Activated naive CD8-positive, alpha-beta T cell treated with anti-CD3 and anti-CD28 coated beads for 36 hours (primary cell): ENCODE results near the gene MYL3. TPM values are rescaled to one million over a fixed set of nuclear protein-coding genes. Genes with fewer than 3 reads are reported as not detected.
A peak's percentile ranks its signal among the peaks of the same experiment; 100 is the strongest.

Experiments used
- DNase-seq: peaks from one replicate; pipeline ENCODE4 v3.0.0; 2021
- H3K27ac Mint-ChIP-seq: one replicate; pipeline ENCODE4 v1.8.0; 2022; ENCODE audit warnings: mild to moderate bottlenecking, moderate library complexity, mixed read lengths
- H3K27me3 Mint-ChIP-seq: one replicate; pipeline ENCODE4 v1.8.0; 2022; ENCODE audit warnings: mild to moderate bottlenecking, mixed read lengths
- H3K36me3 Mint-ChIP-seq: one replicate; pipeline ENCODE4 v1.8.0; 2021; ENCODE audit warnings: mild to moderate bottlenecking, mixed read lengths
- H3K4me1 Mint-ChIP-seq: one replicate; pipeline ENCODE4 v1.8.0; 2021; ENCODE audit warnings: mixed read lengths
- H3K4me3 Mint-ChIP-seq: one replicate; pipeline ENCODE4 v1.8.0; 2022; ENCODE audit warnings: mild to moderate bottlenecking, moderate library complexity, mixed read lengths
- H3K9me3 Mint-ChIP-seq: one replicate; pipeline ENCODE4 v1.8.0; 2022; ENCODE audit warnings: mixed read lengths
- total RNA-seq, 2 experiments: library from RNA; stranded (reverse); gene quantifications; one replicate each; pipeline ENCODE4 v1.2.3, GENCODE V29; 2021

Gene MYL3
- total RNA-seq, 2 experiments from 2014 or later: not detected

- H3K9me3 Mint-ChIP-seq: no peaks in the 10 kb centered on the region
- peaks cover 66% of the 10 kb centered on the region for H3K27me3 Mint-ChIP-seq
- no peaks in the 10 kb centered on the region for H3K36me3 Mint-ChIP-seq
- no peak overlapping the region for H3K4me3 Mint-ChIP-seq
- no peak overlapping the region for H3K27ac Mint-ChIP-seq
- no peak for DNase-seq
- no peaks in the 10 kb centered on the region for H3K4me1 Mint-ChIP-seq
Measured at GRCh38 chr3:46893763-46894162, 30.5 kb upstream of the MYL3 start.

- no peak overlapping the region for H3K4me3 Mint-ChIP-seq
- peaks cover 61% of the 10 kb centered on the region for H3K27me3 Mint-ChIP-seq
- no peaks in the 10 kb centered on the region for H3K4me1 Mint-ChIP-seq
- no peaks in the 10 kb centered on the region for H3K9me3 Mint-ChIP-seq
- DNase-seq: no peak
- H3K36me3 Mint-ChIP-seq: no peaks in the 10 kb centered on the region
- H3K27ac Mint-ChIP-seq: no peak overlapping the region
Measured at GRCh38 chr3:46893146-46893748, 30.0 kb upstream of the MYL3 start.

- no peaks in the 10 kb centered on the region for H3K4me1 Mint-ChIP-seq
- peak overlapping the region; percentile 32 for H3K4me3 Mint-ChIP-seq
- H3K36me3 Mint-ChIP-seq: no peaks in the 10 kb centered on the region
- no peaks in the 10 kb centered on the region for H3K9me3 Mint-ChIP-seq
- DNase-seq: no peak
- peaks cover 53% of the 10 kb centered on the region for H3K27me3 Mint-ChIP-seq
- H3K27ac Mint-ChIP-seq: no peak overlapping the region
Measured at GRCh38 chr3:46892285-46893145, 29.3 kb upstream of the MYL3 start.

- Mint-ChIP-seq H3K4me3 (no peak overlapping the region), H3K27ac (no peak overlapping the region), H3K4me1 (no peaks in the 10 kb centered on the region), H3K27me3 (peaks cover 49% of the 10 kb centered on the region), H3K36me3 (no peaks in the 10 kb centered on the region), H3K9me3 (no peaks in the 10 kb centered on the region)
- DNase-seq: no peak
Measured at GRCh38 chr3:46891132-46891531, 27.9 kb upstream of the MYL3 start.

GRCh38 chr3:46890132-46890531 lies 26.9 kb upstream of the MYL3 start:
- DNase-seq: no peak
- Mint-ChIP-seq H3K27me3 (peaks cover 46% of the 10 kb centered on the region), H3K9me3 (no peaks in the 10 kb centered on the region), H3K4me3 (no peak overlapping the region), H3K36me3 (no peaks in the 10 kb centered on the region), H3K27ac (no peak overlapping the region), H3K4me1 (no peaks in the 10 kb centered on the region)

GRCh38 chr3:46889381-46890110 lies 26.3 kb upstream of the MYL3 start:
- Mint-ChIP-seq H3K9me3 (no peaks in the 10 kb centered on the region), H3K27me3 (peaks cover 50% of the 10 kb centered on the region), H3K36me3 (no peaks in the 10 kb centered on the region), H3K4me3 (no peak overlapping the region), H3K27ac (no peak overlapping the region), H3K4me1 (no peaks in the 10 kb centered on the region)
- no peak for DNase-seq

GRCh38 chr3:46888705-46889104 lies 25.5 kb upstream of the MYL3 start:
- Mint-ChIP-seq H3K36me3 (no peaks in the 10 kb centered on the region), H3K9me3 (no peaks in the 10 kb centered on the region), H3K4me3 (no peak overlapping the region), H3K27me3 (peaks cover 50% of the 10 kb centered on the region), H3K27ac (no peak overlapping the region), H3K4me1 (no peaks in the 10 kb centered on the region)
- DNase-seq: no peak

GRCh38 chr3:46887980-46888494 lies 24.8 kb upstream of the MYL3 start:
- Mint-ChIP-seq H3K4me3 (no peak overlapping the region), H3K36me3 (no peaks in the 10 kb centered on the region), H3K9me3 (no peaks in the 10 kb centered on the region), H3K4me1 (no peaks in the 10 kb centered on the region), H3K27me3 (peaks cover 48% of the 10 kb centered on the region), H3K27ac (no peak overlapping the region)
- DNase-seq: no peak

- Mint-ChIP-seq H3K4me3 (no peak overlapping the region), H3K36me3 (no peaks in the 10 kb centered on the region), H3K27me3 (peaks cover 41% of the 10 kb centered on the region), H3K4me1 (no peaks in the 10 kb centered on the region), H3K9me3 (no peaks in the 10 kb centered on the region), H3K27ac (no peak overlapping the region)
- no peak for DNase-seq
Measured at GRCh38 chr3:46885612-46886011, 22.4 kb upstream of the MYL3 start.

GRCh38 chr3:46884929-46885328 lies 21.7 kb upstream of the MYL3 start:
- Mint-ChIP-seq H3K4me3 (no peak overlapping the region), H3K36me3 (no peaks in the 10 kb centered on the region), H3K27ac (no peak overlapping the region), H3K4me1 (no peaks in the 10 kb centered on the region), H3K27me3 (peaks cover 47% of the 10 kb centered on the region), H3K9me3 (no peaks in the 10 kb centered on the region)
- no peak for DNase-seq

GRCh38 chr3:46884427-46884826 lies 21.2 kb upstream of the MYL3 start:
- peaks cover 51% of the 10 kb centered on the region for H3K27me3 Mint-ChIP-seq
- H3K9me3 Mint-ChIP-seq: no peaks in the 10 kb centered on the region
- DNase-seq: no peak
- H3K4me1 Mint-ChIP-seq: no peaks in the 10 kb centered on the region
- H3K36me3 Mint-ChIP-seq: no peaks in the 10 kb centered on the region
- H3K4me3 Mint-ChIP-seq: no peak overlapping the region
- no peak overlapping the region for H3K27ac Mint-ChIP-seq

GRCh38 chr3:46883830-46884185 lies 20.6 kb upstream of the MYL3 start:
- no peak for DNase-seq
- Mint-ChIP-seq H3K27ac (no peak overlapping the region), H3K4me3 (no peak overlapping the region), H3K9me3 (no peaks in the 10 kb centered on the region), H3K4me1 (no peaks in the 10 kb centered on the region), H3K27me3 (peaks cover 57% of the 10 kb centered on the region), H3K36me3 (no peaks in the 10 kb centered on the region)

GRCh38 chr3:46883054-46883829 lies 20.0 kb upstream of the MYL3 start:
- Mint-ChIP-seq H3K9me3 (no peaks in the 10 kb centered on the region), H3K27me3 (peaks cover 58% of the 10 kb centered on the region), H3K4me3 (peak overlapping the region; percentile 57), H3K4me1 (no peaks in the 10 kb centered on the region), H3K27ac (no peak overlapping the region), H3K36me3 (no peaks in the 10 kb centered on the region)
- no peak for DNase-seq

- Mint-ChIP-seq H3K27me3 (peaks cover 59% of the 10 kb centered on the region), H3K4me1 (no peaks in the 10 kb centered on the region), H3K27ac (no peak overlapping the region), H3K9me3 (no peaks in the 10 kb centered on the region), H3K36me3 (no peaks in the 10 kb centered on the region), H3K4me3 (peak overlapping the region; percentile 63)
- no peak for DNase-seq
Measured at GRCh38 chr3:46882377-46883053, 19.3 kb upstream of the MYL3 start.
